Vagina (tissue), 2 donors: Measurements from ENCODE around the gene GPD1L.

Experiments
- POLR2A ChIP-seq, 2 donors: fragments of 450-650 bp; IDR thresholded peaks; one replicate each; pipeline ENCODE4 v1.6.1; 2017; ENCODE audit warnings: antibody characterized with exemption in 2 of 2, mild to moderate bottlenecking in 2 of 2, moderate library complexity in 2 of 2
- POLR2AphosphoS5 ChIP-seq, 2 donors: sonication (generic); formaldehyde crosslinking; IDR thresholded peaks; one replicate each; pipeline ENCODE4 v1.9.0; 2017; ENCODE audit warnings: antibody characterized with exemption in 2 of 2, mild to moderate bottlenecking in 2 of 2, low read depth in 1 of 2; ENCODE audit not compliant: insufficient read depth in 1 of 2
- TF ChIP-seq, protein P1 (sequence below), 3 experiments: fragments of 450-650 bp in 2 of 3; fragments of 200-600 bp in 1 of 3; sonication (generic) in 1 of 3; IDR thresholded peaks; one replicate each; pipeline ENCODE4 v1.5.1; 2017 to 2019; ENCODE audit warnings: antibody characterized with exemption in 3 of 3, mild to moderate bottlenecking in 2 of 3, moderate library complexity in 2 of 3

DNA sequence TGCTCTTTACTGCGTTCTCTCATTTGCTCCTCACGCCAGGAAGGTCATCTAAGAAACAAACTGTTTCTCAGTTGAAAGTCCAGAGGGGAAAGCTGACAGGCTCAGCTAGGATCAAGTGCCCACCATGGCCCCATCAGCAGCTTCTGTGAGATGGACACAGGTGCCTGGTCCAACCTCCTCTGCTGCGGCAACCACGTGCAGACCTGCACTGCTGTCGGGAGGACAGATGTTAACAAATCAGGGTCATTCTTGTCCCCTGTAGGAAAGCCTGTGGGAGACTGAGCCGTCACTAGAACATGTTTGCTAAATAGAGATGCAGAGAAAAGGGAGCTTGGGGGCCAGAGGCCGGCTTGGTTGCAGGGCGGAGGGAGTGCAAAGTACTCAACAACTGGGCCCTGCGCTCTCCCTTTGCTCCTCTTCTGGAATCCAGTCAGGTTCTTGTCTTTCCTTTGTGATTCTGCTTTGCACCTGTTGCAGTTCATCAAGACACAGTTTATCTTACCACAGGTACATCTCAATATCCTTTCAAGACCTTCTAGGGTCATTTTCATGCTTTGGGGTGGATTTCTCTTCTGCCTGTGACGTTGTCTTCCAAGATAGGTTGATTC is 20.9 kb downstream of the GPD1L start:
- TF ChIP-seq, protein P1, sequence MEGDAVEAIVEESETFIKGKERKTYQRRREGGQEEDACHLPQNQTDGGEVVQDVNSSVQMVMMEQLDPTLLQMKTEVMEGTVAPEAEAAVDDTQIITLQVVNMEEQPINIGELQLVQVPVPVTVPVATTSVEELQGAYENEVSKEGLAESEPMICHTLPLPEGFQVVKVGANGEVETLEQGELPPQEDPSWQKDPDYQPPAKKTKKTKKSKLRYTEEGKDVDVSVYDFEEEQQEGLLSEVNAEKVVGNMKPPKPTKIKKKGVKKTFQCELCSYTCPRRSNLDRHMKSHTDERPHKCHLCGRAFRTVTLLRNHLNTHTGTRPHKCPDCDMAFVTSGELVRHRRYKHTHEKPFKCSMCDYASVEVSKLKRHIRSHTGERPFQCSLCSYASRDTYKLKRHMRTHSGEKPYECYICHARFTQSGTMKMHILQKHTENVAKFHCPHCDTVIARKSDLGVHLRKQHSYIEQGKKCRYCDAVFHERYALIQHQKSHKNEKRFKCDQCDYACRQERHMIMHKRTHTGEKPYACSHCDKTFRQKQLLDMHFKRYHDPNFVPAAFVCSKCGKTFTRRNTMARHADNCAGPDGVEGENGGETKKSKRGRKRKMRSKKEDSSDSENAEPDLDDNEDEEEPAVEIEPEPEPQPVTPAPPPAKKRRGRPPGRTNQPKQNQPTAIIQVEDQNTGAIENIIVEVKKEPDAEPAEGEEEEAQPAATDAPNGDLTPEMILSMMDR (IDR thresholded peaks at IDR 0.05): no peak
- TF ChIP-seq POLR2A (IDR thresholded peaks at IDR 0.05) (no peak), POLR2AphosphoS5 (IDR thresholded peaks at IDR 0.05; ENCODE audit: insufficient read depth in 1 of 2, low read depth in 1 of 2) (no peak)
